Stimulated activated CD8-positive, alpha-beta memory T cell treated with anti-CD3 and anti-CD28 coated beads, Interleukin-12 subunit alpha, Interleukin-12 subunit beta, amount 100 ng/mL, for 24 hours (primary cell): ENCODE measurements around the gene OTOP3.
"Not testable (repeated sequence)": the region's sequence is repeated elsewhere in the genome, so short reads cannot be mapped to it uniquely, and the experiment has no call there.

Source experiments
- DNase-seq: peaks from one replicate; pipeline ENCODE4 v3.0.0-alpha.2; 2020; ENCODE audit errors: extremely low read depth

Gene OTOP3, protein sequence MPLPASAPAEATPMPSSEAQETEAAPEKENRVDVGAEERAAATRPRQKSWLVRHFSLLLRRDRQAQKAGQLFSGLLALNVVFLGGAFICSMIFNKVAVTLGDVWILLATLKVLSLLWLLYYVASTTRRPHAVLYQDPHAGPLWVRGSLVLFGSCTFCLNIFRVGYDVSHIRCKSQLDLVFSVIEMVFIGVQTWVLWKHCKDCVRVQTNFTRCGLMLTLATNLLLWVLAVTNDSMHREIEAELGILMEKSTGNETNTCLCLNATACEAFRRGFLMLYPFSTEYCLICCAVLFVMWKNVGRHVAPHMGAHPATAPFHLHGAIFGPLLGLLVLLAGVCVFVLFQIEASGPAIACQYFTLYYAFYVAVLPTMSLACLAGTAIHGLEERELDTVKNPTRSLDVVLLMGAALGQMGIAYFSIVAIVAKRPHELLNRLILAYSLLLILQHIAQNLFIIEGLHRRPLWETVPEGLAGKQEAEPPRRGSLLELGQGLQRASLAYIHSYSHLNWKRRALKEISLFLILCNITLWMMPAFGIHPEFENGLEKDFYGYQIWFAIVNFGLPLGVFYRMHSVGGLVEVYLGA

DNA sequence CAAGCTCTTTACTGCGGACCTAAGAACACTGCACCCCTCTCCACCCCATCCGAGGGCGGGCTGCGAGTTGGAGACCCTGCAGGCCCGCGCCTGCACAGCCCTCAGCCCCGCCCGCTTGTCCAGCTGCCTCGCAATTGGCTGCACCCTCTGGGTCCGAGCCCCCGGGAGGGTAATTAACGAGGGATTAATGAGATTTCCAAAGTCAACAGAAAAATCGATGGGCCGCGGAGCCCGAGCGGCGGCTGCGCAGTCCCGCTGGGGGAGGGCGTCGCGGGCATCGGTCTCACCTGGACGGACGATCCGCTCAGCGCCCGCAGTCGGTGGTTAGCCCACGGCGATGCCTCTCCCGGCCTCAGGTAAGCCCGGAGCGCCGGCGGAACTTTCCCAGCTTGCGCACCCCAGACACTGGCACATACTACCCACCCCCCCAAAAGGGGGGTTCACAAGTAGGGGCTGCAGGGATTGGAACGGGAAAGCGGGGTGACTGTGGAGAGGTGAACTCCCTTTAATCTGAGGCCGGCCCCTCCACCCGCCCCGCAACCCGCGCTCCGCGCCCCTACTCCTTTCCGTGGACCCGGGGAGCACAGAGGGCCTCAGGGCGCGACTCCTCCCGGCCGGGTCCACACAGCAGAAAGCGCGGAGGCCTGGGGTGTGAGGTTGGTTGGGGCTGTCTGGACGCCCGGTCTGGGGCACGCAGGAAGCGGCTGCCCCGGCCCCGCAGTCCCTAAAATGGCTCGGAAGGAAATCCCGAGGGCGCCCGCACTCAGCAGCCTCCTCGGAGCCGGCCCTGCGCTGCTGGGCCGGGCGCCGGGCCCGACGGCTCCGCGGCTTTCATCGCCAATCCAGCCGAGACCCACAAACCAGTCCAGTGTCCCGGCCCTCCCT, at the start of gene OTOP3:
OTOP3 (plus strand) TSS at position 314 of the 885 bp plus-strand sequence; CDS start at position 338, 24 bp downstream.
- no peak for DNase-seq

DNA sequence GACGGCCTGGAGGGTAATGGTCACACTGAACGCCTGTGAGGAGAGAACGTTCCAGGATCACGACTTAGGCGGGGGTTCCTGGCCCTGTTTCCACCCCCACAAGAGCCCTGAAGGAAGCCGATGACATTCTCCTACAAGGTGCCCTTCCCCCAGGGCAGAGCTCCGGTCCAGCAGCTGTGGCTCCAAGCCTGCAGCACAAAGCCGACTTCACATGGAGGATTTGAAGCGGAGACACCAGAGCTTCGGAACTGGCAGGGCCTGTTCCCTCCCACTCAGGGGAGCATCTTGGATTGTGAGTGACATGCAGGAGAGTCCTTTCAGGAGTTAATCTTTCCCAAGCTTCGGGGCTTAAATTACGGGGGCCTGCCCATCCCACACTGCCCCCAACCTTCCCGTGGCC, 47.2 kb upstream of the OTOP3 start:
- DNase-seq, result no peak

DNA sequence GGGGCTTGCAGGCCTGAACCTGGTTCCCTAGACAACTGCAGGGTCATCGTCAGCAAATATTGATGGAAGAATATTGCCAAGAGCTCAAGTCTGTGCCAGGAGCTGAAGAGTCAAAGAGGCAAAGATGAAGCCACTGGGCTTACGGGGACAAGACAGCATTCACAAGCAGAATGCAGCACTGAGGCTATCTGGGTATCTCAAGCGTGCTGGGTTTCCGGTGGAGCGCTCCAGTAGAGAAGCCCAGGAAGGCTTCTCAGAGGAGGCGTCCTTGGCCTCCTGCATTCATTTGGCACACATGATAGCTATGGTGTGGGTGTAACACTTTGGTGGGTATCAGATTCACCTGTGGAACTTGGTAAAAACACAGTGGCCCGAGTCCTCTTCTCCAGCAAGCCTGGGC, 45.1 kb upstream of the OTOP3 start:
- DNase-seq, result no peak

DNA sequence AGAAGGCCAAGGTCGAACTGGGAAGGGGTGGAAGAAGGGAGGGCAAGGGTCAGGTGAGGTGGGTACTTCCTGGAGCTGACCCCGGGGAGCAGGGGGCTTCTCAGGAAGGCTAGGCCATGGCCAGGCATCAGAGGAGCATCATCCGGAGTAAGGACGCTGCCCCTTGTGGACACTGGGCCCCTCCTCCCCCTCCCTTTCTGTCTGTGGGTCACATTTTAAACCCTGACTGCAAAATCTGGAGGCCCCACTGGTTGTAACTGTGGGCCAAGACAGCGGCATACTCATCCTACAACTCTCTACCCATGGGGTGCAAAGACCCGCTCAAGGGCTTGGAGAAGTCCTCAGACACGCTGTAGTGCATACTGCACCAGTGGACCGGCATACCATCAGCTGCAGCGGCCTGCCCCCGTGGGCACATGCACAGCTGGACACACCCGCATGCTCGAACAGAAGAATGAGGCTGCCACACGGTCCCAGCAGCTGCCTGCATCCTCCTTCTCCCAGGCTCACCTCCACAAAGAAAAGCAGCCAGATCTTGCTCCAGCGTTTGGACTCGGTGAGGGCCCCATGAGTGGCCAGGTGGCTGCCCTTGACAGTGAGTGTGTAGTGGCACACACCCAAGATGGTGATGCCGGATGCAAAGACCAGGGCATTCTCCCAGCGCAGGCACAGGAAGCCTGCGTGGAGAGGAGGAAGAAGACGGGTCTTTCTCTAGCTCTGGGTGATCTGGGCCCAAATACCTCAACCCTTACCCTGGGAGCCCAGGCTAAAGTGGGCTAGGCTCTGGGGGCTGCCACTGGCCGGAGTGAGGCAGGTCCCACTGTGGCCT, 43.5 kb upstream of the OTOP3 start:
- no peak for DNase-seq

DNA sequence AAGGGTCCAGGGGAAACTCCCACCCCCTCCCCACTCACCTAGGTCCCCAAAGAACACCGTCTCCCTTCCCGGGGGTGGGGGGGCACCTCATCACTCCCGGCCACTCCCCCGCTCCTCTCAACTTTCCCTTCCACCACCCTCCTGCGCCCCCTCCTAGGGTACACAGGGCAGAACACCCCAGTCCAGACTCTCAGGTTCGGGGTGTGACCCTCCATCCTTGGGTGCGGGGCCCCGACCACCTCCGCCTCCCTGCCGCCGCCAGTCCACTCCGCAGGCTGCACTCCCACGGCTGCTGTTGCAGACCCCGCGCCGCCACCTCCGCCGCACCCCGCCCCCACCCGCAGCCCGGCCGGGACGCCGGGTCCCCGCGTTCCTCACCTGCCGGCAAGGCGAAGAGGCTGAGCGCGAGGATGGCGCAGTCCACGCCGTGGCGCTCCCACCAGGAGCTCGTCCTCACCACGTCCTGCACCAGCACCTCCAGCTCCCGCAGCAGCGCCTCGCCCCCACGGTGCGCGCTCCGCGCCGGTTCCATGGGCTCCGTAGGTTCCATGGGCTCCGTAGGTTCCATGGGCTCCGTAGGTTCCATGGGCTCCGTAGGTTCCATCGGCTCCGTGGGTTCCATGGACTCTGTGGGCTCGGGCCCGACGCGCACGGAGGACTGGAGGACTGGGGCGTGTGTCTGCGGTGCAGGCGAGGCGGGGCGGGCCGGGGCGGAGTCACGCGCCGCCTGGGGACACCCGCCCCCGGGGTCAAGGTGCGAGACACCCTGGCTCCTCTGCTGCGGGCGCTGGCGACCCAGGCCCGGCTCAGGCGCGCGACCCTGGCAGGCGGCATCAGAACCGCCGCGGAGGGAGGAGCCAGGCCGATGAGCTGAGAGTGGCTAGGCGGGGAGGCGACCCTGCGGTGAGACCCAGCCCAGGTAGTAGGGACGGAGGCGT, 42.5 kb upstream of the OTOP3 start, which contains the start of gene FADS6:
FADS6 (minus strand) TSS at position 660 of the 938 bp plus-strand sequence; CDS start at position 622, 38 bp downstream.
- no peak for DNase-seq

DNA sequence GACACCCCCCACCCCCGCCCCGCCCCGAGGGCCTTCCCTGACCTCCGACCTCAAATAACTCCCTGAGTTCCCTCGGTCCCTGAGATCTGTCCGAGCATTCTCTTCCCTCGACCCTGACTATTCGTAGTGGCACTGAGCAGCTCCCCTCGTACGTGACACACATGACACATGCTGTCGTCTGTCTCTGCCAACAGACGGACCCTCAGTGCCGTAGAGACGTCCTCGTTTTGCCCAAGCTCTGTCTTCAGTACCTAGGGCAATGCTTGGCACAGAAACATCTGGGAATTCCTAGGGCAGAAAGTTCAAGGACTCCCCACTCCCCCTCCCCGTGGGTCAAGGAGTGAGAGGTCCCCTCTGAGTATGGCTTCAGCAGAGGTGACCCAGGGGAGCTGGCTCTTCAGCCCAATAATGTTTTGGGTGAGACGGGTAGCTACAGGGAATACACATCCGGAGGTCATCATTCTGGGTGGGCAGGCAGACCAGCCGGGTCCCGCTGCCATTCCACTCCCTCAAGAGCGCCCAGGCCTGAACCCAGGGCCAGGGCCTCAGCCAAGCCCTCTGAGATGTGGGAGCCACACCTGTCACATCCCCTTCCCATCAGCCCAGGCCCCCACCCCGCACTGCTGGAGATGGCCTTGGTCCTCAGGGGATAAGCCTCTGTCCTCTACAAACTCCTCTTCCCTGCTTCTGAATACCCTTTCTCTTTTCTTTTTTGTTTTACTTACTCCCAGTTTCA, 41.6 kb upstream of the OTOP3 start:
- no peak for DNase-seq

DNA sequence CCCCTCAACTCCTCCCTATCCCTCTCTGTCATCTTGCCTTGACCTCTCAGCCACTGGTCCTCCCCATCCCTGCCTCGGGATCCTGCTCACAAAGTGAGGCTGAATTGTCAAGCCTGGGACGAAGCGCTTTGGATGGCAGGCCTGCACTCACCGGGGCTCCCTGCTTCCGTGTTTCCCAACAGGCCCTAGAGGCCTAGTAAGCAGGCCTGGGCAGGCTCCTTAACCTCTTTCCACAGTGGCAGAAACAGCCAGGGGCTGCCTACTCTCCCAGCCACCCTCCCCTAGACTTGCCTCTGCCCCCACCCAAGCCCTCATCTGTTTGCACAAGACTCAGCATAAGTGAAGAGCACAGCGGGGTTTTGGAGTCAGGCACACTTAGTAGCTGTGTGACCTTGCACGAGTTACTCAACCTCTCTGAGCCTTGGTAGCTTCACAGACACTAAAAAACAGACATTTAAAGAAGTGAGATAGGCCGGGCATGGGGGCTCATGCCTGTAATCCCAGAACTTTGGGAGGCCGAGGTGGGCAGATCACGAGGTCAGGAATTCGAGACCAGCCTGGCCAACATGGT, 37.2 kb upstream of the OTOP3 start:
- DNase-seq, result no peak

DNA sequence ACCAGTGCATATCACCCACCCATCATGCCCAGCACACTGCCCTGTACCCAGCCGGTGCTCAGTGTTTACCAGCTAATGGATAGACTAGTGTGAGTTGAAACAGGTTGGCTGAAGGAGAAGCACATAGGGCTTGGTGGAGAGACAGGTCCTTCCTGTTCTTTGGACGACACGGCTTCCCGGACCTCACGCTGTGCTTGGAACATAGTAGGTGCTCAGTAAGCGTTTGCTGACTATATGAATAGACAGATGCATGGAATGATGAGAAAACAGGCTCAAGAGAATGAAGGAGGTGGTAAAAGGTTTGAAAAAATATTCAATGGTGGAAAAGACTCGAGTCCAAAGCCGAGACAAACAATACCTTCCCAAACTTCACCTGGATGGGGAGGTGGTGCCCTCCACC, 35.5 kb upstream of the OTOP3 start:
- DNase-seq, result no peak

DNA sequence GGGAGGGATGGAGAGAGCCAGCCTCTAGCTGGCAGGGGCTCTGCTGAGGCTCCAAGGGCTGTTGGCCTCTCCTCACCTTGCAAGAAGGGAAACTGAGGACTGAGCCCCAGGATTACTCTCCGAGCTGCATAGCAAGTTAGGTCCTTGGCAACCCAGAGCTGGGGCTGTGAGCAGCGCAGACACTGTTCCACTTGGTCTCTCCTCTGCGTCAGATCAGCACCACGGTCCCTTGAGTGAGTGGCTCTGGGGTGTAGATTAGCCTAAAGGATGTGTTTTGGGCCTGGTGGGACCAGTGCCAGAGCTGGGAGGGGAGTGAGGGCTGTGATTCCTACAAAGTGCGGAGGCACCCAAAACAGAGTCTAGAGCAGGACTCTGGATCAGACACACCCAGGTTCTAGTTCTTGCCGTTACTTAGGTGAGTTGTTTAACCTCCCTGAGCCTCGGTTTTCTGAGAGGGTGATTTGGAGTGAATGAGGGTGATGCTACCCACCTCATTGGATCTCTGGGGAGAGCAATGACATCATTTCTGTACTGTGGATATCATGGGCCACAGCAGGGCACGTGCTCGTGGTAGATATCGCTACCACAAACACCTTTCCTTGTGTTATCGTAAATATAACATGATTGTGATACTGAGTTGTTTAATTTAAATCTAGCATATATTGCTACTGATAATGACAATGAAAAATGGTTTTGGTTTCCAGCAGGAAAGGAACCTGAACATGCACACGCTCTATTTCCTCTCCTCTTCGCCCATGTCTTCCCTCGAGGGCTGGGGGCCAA, 34.2 kb upstream of the OTOP3 start:
- DNase-seq, result no peak

DNA sequence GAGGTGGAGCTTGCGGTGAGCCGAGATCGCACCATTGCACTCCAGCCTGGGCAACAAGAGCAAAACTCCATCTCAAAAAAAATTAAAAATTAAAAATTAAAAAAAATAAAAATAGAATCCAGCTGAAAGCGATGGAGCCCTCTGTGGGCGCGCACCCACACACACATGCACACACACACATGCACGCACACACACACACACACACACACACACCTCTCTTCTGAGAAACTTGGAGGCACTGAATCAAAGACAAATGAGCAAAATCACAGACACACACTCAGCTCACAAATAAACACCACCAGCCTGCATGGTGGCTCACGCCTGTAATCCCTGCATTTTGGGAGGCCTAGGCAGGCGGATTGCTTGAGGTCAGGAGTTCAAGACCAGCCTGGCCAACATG, 32.7 kb upstream of the OTOP3 start:
- no peak for DNase-seq

DNA sequence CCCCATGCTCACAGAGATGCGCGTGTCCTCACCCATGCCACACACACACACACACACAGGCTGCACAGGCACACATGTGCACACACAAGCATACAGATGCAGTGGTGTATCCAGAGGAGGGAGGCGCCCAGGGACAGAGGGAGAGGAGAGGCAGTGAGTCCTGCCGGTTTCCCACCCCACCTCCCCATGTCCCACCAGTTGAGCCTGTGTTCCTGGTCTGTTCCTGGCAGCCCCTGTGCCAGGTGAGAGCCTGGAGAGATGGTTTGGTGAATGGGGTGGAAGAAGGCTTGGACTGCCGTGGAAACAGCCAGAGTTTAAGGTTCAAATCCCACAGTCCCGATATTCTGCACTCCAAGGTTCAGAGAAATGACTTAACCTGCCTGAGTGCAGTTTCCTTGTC, 32.0 kb upstream of the OTOP3 start:
- no peak for DNase-seq

DNA sequence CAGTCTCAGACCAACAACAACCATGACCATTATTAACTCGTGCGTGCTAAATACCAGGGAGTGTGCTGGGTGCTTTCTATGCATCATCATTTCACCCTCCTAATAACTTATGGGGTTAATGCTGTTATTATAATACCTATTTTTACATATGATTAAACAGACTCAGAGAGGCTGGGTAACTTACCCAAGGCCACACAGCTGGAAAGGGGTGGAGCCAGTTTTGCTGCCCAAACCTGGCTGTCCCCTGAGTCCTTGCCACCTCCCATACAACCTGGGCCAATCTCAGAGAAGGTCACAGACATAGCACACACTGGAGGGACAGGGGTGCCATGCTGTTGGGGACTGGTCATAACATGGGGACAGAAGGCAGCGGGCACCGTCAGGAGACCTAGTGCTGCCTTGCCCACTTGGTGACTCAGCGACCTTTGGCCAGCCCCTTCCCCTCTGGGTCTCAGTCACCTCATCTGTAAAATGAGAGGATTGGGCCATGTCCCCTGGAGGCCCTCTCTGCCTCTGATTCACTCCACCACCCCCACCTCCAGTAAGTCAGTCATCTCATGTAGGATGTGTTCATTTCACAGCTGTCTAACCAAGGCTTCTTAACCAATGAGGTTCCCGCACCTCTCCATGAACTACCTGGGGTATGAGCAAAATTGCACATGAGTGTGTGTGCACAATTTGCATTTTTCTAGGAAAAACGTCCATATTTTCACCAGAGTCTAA, 30.9 kb upstream of the OTOP3 start:
- DNase-seq, result no peak

DNA sequence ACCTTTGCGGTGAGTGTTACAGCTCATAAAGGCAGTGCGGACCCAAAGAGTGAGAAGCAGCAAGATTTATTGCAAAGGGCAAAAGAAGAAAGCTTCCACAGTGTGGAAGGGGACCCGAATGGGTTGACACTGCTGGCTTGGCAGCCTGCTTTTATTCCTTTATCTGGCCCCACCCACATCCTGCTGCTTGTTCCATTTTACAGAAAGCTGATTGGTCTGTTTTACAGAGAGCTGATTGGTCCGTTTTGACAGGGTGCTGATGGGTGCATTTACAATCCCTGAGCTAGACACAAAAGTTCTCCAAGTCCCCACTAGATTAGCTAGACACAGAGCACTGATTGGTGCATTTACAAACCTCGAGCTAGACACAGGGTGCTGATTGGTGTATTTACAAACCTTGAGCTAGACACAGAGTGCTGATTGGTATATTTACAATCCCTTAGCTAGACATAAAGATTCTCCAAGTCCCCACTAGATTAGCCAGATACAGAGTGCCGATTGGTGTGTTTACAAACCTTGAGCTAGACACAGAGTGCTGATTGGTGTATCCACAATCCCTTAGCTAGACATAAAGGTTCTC, 29.4 kb upstream of the OTOP3 start:
- DNase-seq, result not testable (repeated sequence)

DNA sequence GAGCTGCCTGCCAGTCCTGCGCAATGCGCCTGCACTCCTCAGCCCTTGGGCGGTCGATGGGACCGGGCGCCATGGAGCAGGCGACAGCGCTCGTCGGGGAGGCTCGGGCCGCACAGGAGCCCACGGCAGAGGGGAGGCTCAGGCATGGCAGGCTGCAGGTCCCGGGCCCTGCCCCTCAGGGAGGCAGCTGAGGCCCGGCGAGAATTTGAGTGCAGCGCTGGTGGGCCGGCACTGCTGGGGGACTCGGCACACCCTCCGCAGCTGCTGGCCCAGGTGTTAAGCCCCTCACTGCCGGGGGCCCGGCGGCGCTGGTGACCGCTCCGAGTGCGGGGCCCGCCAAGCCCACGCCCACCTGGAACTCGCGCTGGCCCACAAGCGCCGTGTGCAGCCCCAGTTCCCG, 28.7 kb upstream of the OTOP3 start:
- DNase-seq, result no peak

DNA sequence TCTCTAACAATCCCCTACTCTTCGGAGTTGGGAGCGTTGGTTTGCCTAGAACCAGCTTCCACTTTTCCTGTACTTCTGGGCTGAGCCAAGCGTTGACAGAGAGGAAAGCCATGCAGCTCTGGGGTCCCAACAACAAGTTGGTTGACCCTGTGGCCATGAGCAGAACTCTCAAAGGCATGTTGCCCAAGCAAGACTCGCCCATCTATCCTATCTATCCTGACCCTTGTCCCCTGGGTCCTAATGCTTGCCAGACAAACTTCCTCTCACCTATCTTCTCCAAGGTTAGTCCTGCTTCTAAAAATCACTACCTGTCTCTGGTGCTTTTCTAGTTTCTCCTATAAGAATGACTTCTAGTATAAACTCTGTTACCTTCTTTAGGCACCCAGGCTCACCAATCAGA, 26.6 kb upstream of the OTOP3 start:
- not testable (repeated sequence) for DNase-seq

DNA sequence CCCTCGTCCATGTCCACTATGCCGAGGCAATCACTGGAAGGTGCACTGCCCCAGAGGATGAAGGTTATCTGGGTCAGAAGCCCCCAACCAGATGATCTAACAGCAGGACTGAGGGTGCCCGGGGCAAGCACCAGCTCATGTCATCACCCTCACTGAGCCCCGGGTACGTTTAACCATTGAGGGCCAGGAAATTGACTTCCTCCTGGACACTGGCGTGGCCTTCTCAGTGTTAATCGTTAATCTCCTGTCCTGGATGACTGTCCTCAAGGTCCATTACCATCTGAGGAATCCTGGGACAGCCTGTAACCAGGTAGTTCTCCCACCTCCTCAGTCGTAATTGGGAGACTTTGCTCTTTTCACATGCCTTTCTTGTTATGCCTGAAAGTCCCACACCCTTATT, 24.3 kb upstream of the OTOP3 start:
- DNase-seq, result not testable (repeated sequence)

DNA sequence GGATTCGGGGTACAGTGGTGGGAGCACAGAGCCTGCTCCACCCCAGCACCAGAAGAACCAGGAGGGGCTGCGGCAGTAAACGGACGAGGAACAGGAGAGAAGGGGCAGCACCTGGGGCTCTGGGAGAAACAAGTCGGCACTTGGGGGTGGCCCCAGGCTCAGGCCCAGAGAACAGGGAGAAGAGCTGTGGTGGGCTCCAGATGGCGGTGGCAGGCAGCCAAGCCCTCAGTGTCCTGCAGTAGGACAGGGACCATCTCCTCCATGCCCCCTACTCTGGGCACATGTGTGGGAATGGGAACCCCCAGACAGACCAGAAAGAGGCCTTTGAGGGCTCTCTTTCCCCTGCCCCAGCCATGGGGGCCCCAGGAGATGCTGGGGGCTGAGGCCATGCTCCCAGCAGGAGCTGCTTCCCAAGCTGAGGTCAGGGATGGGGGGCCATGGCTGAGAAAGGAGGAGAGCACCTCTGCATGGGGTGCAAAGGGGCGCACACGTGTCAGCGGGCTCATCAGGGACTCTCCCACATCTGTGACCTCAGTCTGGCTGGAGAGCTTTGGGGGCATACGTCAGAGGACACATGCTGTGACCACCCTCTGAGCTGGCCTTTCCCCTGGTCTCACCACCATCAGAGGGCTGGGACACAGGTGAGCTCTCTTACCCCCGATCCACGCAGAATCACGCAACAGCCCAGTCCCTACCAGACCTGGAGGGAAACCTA, 19.4 kb upstream of the OTOP3 start:
- no peak for DNase-seq
